Cerebellar nuclear complex (tissue), 1 donor: ENCODE data around the gene OR1A1.
"Not testable (repeated sequence)": the region's sequence is repeated elsewhere in the genome, so short reads cannot be mapped to it uniquely, and the experiment has no call there.

Source experiments
- DNase-seq, 2 experiments: peaks; one replicate each; lab custom pipeline; 2025; lab: John Stamatoyannopoulos, UW

OR1A1 gene

DNA sequence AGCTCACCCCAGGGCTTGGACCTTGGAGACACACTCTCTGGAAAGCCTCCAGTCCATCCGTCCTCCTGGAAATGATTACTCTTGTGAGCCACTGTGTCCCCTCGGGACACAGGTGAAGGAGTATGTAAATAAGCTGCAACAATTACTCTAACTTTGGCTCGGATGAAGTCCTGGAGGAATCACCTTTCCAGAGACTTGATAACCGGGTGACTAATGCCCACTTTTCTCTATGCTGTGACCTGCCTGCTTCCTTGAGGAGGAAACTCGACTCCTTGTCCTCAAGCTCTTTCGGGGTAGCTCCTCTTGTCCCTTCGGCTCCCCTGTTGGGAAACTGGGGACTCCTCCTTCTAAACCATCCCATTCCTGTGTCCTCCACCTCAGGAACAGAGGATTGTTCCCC is at the start of gene OR1A1:
Gene OR1A1, plus strand, starts transcription at position 301 of the 400 bp plus-strand sequence. CDS start 7,954 bp downstream, outside the sequence.
- DNase-seq, result no peak

GRCh38 chr17:3167574-3167973 is 39.9 kb upstream of the OR1A1 start:
- DNase-seq, result no peak

DNA sequence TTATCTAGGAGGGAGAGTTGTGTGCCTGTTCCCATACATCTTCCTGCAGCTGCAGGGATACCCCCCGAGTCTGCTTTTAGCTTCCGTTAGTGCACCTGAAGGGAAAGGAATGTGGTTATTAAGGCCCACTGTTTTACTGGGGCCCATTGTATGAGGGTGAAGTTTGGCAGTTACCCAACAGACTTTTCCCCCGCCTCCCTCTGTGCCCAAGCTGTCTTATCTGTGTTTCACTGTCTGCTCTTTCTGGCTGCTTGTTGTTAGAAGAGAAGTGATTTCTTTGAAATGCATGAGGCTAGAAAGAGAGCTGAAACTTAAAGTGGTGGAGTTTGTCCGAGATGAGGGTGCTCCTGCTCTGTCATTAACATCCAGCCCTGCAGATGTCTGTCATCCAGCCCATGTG is 17.5 kb upstream of the OR1A1 start:
- DNase-seq, result no peak

GRCh38 chr17:3197219-3197618 is 10.2 kb upstream of the OR1A1 start, which contains the start of gene OR1A2:
Gene OR1A2 (plus strand): TSS chr17:3197519. CDS start chr17:3197519, 0 bp downstream.
- no peak for DNase-seq

GRCh38 chr17:3208484-3208883 is 1.0 kb downstream of the OR1A1 start:
- no peak for DNase-seq

DNA sequence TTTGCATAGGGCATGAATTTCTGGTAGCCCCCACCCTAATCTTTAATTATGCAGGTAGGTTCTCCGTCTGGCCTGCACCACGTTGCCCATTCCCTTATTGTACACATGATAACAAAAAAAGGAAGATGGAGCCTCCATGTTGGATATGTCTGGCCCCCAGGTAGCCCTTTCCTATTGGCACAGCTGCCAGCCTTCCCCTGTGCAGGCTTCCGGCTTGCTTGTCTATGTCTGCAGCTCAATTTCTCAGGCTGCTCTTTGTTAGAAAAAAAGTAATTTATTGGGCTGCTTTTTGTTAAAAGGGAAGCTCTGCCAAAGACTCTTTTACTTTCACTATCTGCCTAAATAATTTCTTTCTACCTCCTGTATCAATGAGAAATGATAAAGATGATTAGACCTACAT is 5.5 kb downstream of the OR1A1 start:
- no peak for DNase-seq

GRCh38 chr17:3213587-3213986 is 6.1 kb downstream of the OR1A1 start:
- no peak for DNase-seq

DNA sequence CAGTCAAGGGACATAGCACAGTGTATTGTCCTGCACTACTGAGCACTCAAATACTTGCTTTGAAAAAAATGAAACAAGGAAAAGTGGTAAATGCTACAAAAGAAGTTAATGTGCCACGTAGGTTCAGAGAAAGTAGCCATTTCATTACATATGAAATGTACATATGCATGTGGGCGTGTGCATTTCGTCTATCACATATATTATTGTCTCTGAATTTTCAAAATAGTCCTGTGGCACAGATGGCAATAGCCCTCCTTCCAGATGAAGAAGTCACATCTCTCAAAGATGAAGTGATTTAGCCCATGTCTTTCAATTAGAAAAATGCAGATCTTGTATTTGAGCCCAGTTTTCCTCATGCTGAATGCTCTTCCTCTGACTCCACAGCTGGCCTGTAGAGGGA is 12.5 kb downstream of the OR1A1 start:
- not testable (repeated sequence) for DNase-seq

GRCh38 chr17:3221850-3222249 is 14.4 kb downstream of the OR1A1 start:
- DNase-seq, result no peak

DNA sequence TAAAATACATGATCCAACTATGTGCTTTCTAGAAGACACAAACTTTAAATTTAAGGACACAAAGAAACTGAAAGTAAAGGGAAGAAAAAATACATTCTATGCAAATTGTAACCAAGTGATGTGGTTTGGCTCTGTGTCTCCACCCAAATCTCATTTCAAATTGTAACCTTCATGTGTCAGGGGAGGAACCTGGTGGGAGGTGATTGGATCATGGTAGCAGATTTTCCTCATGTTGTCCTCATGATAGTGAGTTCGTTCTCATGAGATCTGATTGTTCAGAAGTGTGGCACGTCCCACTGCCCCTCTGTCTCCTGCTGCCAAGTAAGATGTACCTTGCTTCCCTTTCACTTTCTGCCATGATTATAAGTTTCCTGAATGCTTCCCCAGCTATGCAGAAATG is 15.0 kb downstream of the OR1A1 start:
- DNase-seq, result no peak

DNA sequence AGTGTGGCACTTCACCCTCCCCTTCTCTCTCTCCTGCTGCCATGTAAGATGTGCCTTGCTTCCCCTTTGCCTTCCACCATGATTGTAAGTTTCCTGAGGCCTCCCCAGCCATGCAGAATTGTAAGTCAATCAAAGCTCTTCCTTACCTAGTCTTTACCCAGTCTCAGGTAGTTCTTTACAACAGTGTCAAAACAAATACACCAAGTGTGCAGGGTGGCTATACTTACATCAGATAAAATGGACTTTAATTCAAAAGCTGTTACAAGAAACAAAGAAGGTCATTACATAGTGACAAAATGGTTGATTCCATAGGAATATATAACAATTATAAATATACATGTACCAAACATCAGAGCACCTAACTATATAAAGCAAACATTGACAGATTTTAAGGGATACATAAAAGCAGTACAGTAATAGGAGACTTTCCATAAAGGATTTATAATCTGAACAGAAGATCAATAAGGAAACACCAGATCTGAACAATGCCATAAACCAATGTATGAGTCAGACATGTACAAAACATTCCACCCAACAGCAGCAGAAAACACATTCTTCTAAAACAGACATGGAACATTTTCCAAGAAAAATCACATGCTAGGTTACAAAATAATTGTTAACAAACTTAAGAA is 17.4 kb downstream of the OR1A1 start:
- not testable (repeated sequence) for DNase-seq

DNA sequence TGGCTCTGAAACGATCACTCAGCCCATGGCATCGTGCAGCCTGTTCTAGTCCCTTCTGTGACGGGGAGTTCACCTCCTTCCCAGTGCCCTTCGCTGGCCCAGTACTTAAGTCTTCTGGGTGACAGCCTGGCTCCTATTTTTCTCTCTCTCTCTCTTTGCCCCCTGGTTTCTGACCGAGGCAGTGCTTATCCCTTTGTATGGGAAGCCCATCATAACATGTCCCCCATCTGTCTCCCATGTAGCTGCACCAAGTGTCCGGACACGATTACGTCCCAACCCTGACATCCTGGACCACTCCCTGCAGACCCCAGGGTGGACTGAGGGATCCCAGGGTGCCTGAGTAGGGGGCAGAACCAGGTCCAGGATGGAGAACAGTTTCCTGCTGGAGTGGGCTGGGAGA is 24.8 kb downstream of the OR1A1 start:
- not testable (repeated sequence) for DNase-seq

GRCh38 chr17:3238685-3239084 is 31.2 kb downstream of the OR1A1 start:
- not testable (repeated sequence) for DNase-seq

DNA sequence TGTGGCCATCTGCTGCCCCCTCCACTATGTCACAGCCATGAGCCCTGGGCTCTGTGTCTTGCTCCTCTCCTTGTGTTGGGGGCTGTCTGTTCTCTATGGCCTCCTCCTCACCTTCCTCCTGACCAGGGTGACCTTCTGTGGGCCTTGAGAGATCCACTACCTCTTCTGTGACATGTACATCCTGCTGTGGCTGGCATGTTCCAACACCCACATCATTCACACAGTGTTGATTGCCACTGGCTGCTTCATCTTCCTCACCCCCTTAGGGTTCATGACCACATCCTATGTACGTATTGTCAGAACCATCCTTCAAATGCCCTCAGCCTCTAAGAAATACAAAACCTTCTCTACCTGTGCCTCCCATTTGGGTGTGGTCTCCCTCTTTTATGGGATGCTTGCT is 33.6 kb downstream of the OR1A1 start:
- not testable (repeated sequence) for DNase-seq

GRCh38 chr17:3244841-3245240 is 37.4 kb downstream of the OR1A1 start:
- DNase-seq, result not testable (repeated sequence)

GRCh38 chr17:3249013-3249412 is 41.5 kb downstream of the OR1A1 start:
- not testable (repeated sequence) for DNase-seq

GRCh38 chr17:3256575-3256974 is 49.1 kb downstream of the OR1A1 start:
- no peak for DNase-seq

- no peak for DNase-seq
Measured at GRCh38 chr17:3260163-3260562, 52.7 kb downstream of the OR1A1 start.

- DNase-seq, result no peak
Measured at GRCh38 chr17:3260600-3260999, 53.1 kb downstream of the OR1A1 start.
